ENCODE data around the gene MYCBP. TPM values are rescaled to one million over a fixed set of nuclear protein-coding genes. Genes with fewer than 3 reads are reported as not detected.

MYCBP gene
- total and polyA plus RNA-seq, 2 of the 8 experiments (the other 6 are each of a cell fraction or from before 2014, with no cell fraction given) = 22.4 to 38.2 TPM

Small RNA genes lying within 50 kb of the gene (small RNA-seq; reads per million reads assigned to genes)
- gene GJA9-MYCBP (ENCODE audit: insufficient read depth) = not detected

Other genes starting within 250 kb of the MYCBP start
- gene RRAGC, start 13.6 kb downstream of the MYCBP start, total RNA-seq (2021; fragmentation: NEBNext Ultra II Directional; extraction: Animal tissue kit (Norgen Biotek cat#: 25700)) = 16.5 and 18.1 TPM in 2 replicates
- gene RRAGC, start 13.6 kb downstream of the MYCBP start, polyA plus RNA-seq (2011; rRNA removed) = 6.2 and 12.0 TPM in 2 replicates
- not detected in 2 replicates for gene GJA9, start 8.2 kb upstream of the MYCBP start, total RNA-seq (2021; fragmentation: NEBNext Ultra II Directional; extraction: Animal tissue kit (Norgen Biotek cat#: 25700))
- not detected in 2 replicates for gene GJA9, start 8.2 kb upstream of the MYCBP start, polyA plus RNA-seq (2011; rRNA removed)
- gene RHBDL2, start 68.5 kb upstream of the MYCBP start, total RNA-seq (2021; fragmentation: NEBNext Ultra II Directional; extraction: Animal tissue kit (Norgen Biotek cat#: 25700)) = 0.84 and 1.2 TPM in 2 replicates
- gene RHBDL2, start 68.5 kb upstream of the MYCBP start, polyA plus RNA-seq (2011; rRNA removed) = 0.31 and 0.42 TPM in 2 replicates
- 236 TPM in 2 replicates for gene AKIRIN1, start 117.9 kb upstream of the MYCBP start, total RNA-seq (2021; fragmentation: NEBNext Ultra II Directional; extraction: Animal tissue kit (Norgen Biotek cat#: 25700))
- 117 and 148 TPM in 2 replicates for gene AKIRIN1, start 117.9 kb upstream of the MYCBP start, polyA plus RNA-seq (2011; rRNA removed)
- gene NDUFS5, start 153.0 kb upstream of the MYCBP start, total RNA-seq (2021; fragmentation: NEBNext Ultra II Directional; extraction: Animal tissue kit (Norgen Biotek cat#: 25700)) = 421 and 435 TPM in 2 replicates
- gene NDUFS5, start 153.0 kb upstream of the MYCBP start, polyA plus RNA-seq (2011; rRNA removed) = 432 and 835 TPM in 2 replicates